Measurements from ENCODE around the gene CHEK1. TPM values are rescaled to one million over a fixed set of nuclear protein-coding genes. Genes with fewer than 3 reads are reported as not detected.

CHEK1 gene
- total RNA-seq, 1 experiment from 2014 or later, result 71.6 TPM

GRCh38 chr11:125618383-125618782, 6.6 kb upstream of the CHEK1 start:
- no peak overlapping the region for H3K27ac ChIP-seq (ENCODE audit: low read length)
- in situ Hi-C loops (cut with HindIII; ENCODE audit: low pct_unique_long_range_greater_than_20kb, low sequenced_read_pairs) (no loop called here), intact Hi-C loops (cut with micrococcal nuclease; ENCODE audit: unreplicated experiment) (no loop called here)
- CTCF ChIA-PET, result no interaction called here
- H3K4me1 ChIP-seq (ENCODE audit: control insufficient read depth, insufficient read depth, low read length), result peaks cover 14% of the 10 kb centered on the region
- ATAC-seq, result no peak
- no peaks in the 10 kb centered on the region for H3K9me3 ChIP-seq (ENCODE audit: control insufficient read depth, insufficient read depth, low read depth, low read length)
- POLR2A ChIA-PET, result no interaction called here
- no peak for DNase-seq (ENCODE audit: low read depth, low spot score)
- no TSS peak for BruUV-seq (replicated peaks)
- H3K27me3 ChIP-seq (ENCODE audit: control insufficient read depth, insufficient read depth, low read length), result no peaks in the 10 kb centered on the region
- TF ChIP-seq TCF7L2 (IDR thresholded peaks at IDR 0.05; ENCODE audit: low read depth, low read length), result no peak
- no peak for TF ChIP-seq POLR2AphosphoS5 (IDR thresholded peaks at IDR 0.05; ENCODE audit: low read depth, low read length)
- no peak overlapping the region for H3K4me3 ChIP-seq (ENCODE audit: low read depth in 2 of 2, low read length in 2 of 2)
- H3K36me3 ChIP-seq (ENCODE audit: control insufficient read depth, insufficient read depth, low read length), result peaks cover 69% of the 10 kb centered on the region

GRCh38 chr11:125621995-125622394, 3.0 kb upstream of the CHEK1 start:
- no peak overlapping the region for H3K27ac ChIP-seq (ENCODE audit: low read length)
- DNase-seq (ENCODE audit: low read depth, low spot score) (no peak), ATAC-seq (no peak)
- H3K4me3 ChIP-seq (ENCODE audit: low read depth in 2 of 2, low read length in 2 of 2), result no peak overlapping the region
- ChIA-PET POLR2A (no interaction called here), CTCF (no interaction called here)
- no TSS peak for BruUV-seq (replicated peaks)
- intact Hi-C loops (cut with micrococcal nuclease; ENCODE audit: unreplicated experiment) (no loop called here), in situ Hi-C loops (cut with HindIII; ENCODE audit: low pct_unique_long_range_greater_than_20kb, low sequenced_read_pairs) (no loop called here)
- TF ChIP-seq CTCF (IDR thresholded peaks at IDR 0.05) (no peak), POLR2AphosphoS5 (IDR thresholded peaks at IDR 0.05; ENCODE audit: low read depth, low read length) (no peak), TCF7L2 (IDR thresholded peaks at IDR 0.05; ENCODE audit: low read depth, low read length) (no peak), REST (IDR thresholded peaks at IDR 0.05; ENCODE audit: insufficient read depth in 1 of 2, low read depth in 2 of 2, low read length in 1 of 2) (no peak), SIN3A (IDR thresholded peaks at IDR 0.05; ENCODE audit: borderline replicate concordance, insufficient read depth, low read depth, low read length) (no peak)
- no peaks in the 10 kb centered on the region for H3K27me3 ChIP-seq (ENCODE audit: control insufficient read depth, insufficient read depth, low read length)
- H3K4me1 ChIP-seq (ENCODE audit: control insufficient read depth, insufficient read depth, low read length), result peaks cover 22% of the 10 kb centered on the region
- H3K36me3 ChIP-seq (ENCODE audit: control insufficient read depth, insufficient read depth, low read length), result peaks cover 44% of the 10 kb centered on the region
- H3K9me3 ChIP-seq (ENCODE audit: control insufficient read depth, insufficient read depth, low read depth, low read length), result no peaks in the 10 kb centered on the region

GRCh38 chr11:125623064-125623463, 1.9 kb upstream of the CHEK1 start:
- peaks cover 43% of the 10 kb centered on the region for H3K36me3 ChIP-seq (ENCODE audit: control insufficient read depth, insufficient read depth, low read length)
- 0 out of 2 replicates have a peak overlapping the region, but pooled peaks have one; percentile 29 for H3K27ac ChIP-seq (ENCODE audit: low read length)
- in situ Hi-C loops (cut with HindIII; ENCODE audit: low pct_unique_long_range_greater_than_20kb, low sequenced_read_pairs), result no loop called here
- no peak for DNase-seq (ENCODE audit: low read depth, low spot score)
- H3K4me3 ChIP-seq (ENCODE audit: low read depth in 2 of 2, low read length in 2 of 2), result no peak overlapping the region
- no peak for ATAC-seq
- no peaks in the 10 kb centered on the region for H3K27me3 ChIP-seq (ENCODE audit: control insufficient read depth, insufficient read depth, low read length)
- POLR2A ChIA-PET, result no interaction called here
- peaks cover 29% of the 10 kb centered on the region for H3K4me1 ChIP-seq (ENCODE audit: control insufficient read depth, insufficient read depth, low read length)
- no peaks in the 10 kb centered on the region for H3K9me3 ChIP-seq (ENCODE audit: control insufficient read depth, insufficient read depth, low read depth, low read length)
- TF ChIP-seq SIN3A (IDR thresholded peaks at IDR 0.05; ENCODE audit: borderline replicate concordance, insufficient read depth, low read depth, low read length) (no peak), POLR2AphosphoS5 (IDR thresholded peaks at IDR 0.05; ENCODE audit: low read depth, low read length) (0 out of 2 replicates have a peak, but pooled peaks have one; percentile 51)
- intact Hi-C loops (cut with micrococcal nuclease; ENCODE audit: unreplicated experiment), result no loop called here
- CTCF ChIA-PET, result interaction anchor here (0.6 to 0.7 kb wide), 2 partner anchors 194 to 378 kb away, joined by 3 to 10 read pairs; no protein-coding TSS in a partner anchor
- no TSS peak for BruUV-seq (replicated peaks)

All from Panc1 (cell line).